ENCODE measurements around the gene VPS35L.

VPS35L gene

DNA sequence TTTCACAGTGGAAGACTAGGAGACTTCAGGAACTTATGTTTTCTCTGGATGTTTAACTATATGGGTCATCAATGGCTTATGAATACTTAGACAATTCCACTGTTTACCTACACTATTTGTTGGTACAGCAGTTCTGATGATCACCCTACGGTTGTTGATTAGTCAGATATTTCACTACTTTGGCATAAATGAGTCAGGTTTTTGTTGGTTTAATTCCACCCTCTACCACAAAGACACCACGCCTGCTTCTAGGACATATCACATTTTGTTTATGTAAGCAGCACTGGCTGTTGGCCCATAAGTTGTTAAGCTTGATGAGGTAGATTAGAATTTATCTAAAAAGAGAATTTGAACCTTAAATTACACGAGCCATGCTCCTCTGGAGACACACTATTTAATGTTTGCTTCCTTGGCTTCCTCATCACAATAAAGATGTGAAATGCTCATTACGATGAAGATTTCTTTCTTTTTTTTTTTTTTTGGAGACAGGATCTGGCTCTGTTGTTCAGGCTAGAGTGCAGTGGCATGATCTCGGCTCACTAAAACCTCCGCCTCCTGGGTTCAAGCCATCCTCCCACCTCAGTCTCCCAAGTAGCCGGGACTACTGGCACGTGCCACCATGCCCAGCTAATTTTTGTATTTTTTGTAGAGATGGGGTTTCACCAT is 37.9 kb upstream of the VPS35L start:
- TF ChIP-seq, protein P1, sequence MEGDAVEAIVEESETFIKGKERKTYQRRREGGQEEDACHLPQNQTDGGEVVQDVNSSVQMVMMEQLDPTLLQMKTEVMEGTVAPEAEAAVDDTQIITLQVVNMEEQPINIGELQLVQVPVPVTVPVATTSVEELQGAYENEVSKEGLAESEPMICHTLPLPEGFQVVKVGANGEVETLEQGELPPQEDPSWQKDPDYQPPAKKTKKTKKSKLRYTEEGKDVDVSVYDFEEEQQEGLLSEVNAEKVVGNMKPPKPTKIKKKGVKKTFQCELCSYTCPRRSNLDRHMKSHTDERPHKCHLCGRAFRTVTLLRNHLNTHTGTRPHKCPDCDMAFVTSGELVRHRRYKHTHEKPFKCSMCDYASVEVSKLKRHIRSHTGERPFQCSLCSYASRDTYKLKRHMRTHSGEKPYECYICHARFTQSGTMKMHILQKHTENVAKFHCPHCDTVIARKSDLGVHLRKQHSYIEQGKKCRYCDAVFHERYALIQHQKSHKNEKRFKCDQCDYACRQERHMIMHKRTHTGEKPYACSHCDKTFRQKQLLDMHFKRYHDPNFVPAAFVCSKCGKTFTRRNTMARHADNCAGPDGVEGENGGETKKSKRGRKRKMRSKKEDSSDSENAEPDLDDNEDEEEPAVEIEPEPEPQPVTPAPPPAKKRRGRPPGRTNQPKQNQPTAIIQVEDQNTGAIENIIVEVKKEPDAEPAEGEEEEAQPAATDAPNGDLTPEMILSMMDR (conservative IDR thresholded peaks at IDR 0.05; ENCODE audit: low read depth, low read length): no peak
- no peak overlapping the region for H3K4me3 ChIP-seq (ENCODE audit: low read length)
- DNase-seq (ENCODE audit: low read depth): no peak

- no peak overlapping the region for H3K4me3 ChIP-seq (ENCODE audit: low read length)
- no peak for DNase-seq (ENCODE audit: low read depth)
- TF ChIP-seq, protein P1 (conservative IDR thresholded peaks at IDR 0.05; ENCODE audit: low read depth, low read length): no peak
Observed at GRCh38 chr16:19518388-19518787, 37.1 kb upstream of the VPS35L start.

GRCh38 chr16:19520861-19521331 is 34.6 kb upstream of the VPS35L start:
- DNase-seq (ENCODE audit: low read depth): no peak
- peak overlapping the region; percentile 85 for H3K4me3 ChIP-seq (ENCODE audit: low read length)
- TF ChIP-seq, protein P1 (conservative IDR thresholded peaks at IDR 0.05; ENCODE audit: low read depth, low read length): no peak

- H3K4me3 ChIP-seq (ENCODE audit: low read length): peak within 1 kb of the TSS; percentile 85
- TF ChIP-seq, protein P1 (conservative IDR thresholded peaks at IDR 0.05; ENCODE audit: low read depth, low read length): peak; percentile 38
- peak; percentile 55 for DNase-seq (ENCODE audit: low read depth)
Observed at GRCh38 chr16:19521471-19522396, 33.8 kb upstream of the VPS35L start, which contains the start of gene GDE1. Gene GDE1, minus strand, starts transcription at chr16:19522098. Its CDS starts 134 bp downstream, at chr16:19521964.

DNA sequence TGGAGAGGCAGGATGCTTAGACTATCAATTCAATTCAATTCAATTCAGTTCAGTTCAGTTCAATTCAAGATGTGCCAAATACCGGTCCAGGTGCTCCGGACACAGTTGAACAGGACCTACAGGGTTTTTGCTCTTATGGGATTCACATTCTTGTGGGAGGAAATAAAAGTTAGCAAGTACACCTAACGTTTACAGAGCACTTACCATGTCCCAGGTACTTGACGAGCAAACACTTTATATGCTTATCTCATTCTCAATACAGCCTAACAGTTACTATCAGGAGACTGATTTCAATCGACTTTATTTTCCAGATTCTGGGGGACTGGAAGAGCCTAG is 33.1 kb upstream of the VPS35L start:
- DNase-seq (ENCODE audit: low read depth): no peak
- peak overlapping the region; percentile 85 for H3K4me3 ChIP-seq (ENCODE audit: low read length)
- TF ChIP-seq, protein P1 (conservative IDR thresholded peaks at IDR 0.05; ENCODE audit: low read depth, low read length): no peak

DNA sequence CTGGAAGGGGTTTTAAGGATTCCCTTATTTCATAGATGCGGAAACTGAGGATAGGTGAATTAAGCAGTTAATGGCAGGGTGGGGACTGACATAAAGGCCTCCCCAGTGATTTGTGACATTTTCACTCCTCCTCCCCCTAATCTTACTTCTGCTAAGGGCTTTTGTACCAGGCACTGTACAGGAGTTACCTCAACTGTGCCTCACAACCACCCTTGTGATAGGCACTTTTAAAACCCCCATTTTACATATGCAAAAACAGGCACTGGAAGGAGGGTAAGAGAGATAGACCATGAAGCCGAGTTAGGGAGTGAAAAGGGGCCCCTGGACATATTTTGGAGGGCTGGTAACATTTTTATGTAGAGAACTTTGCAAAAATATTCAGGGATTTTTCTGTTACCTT is 32.7 kb upstream of the VPS35L start:
- H3K4me3 ChIP-seq (ENCODE audit: low read length): no peak overlapping the region
- TF ChIP-seq, protein P1 (conservative IDR thresholded peaks at IDR 0.05; ENCODE audit: low read depth, low read length): no peak
- no peak for DNase-seq (ENCODE audit: low read depth)
